B cell (primary cell): ENCODE results near the gene SORL1. TPM values are rescaled to one million over a fixed set of nuclear protein-coding genes. Genes with fewer than 3 reads are reported as not detected.
A peak's percentile ranks its signal among the peaks of the same experiment; 100 is the strongest.

ENCODE experiments used
- ATAC-seq: fragments of 200-7000 bp; cut with Tn5 transposase; one replicate; pipeline ENCODE4 v1.10.0; 2021; ENCODE audit warnings: low read depth, mild to moderate bottlenecking, moderate number of reproducible peaks, moderate library complexity
- CTCF ChIA-PET: fragments of 350-600 bp; sonication (Branson Sonifier 250); formaldehyde crosslinking; loops from one replicate; lab custom pipeline; 2021; ENCODE audit warnings: antibody characterized with exemption, inconsistent platforms; lab: Charles Lee
- POLR2A ChIA-PET: fragments of 350-600 bp; sonication (Branson Sonifier 250); formaldehyde crosslinking; loops from one replicate; lab custom pipeline; 2021; ENCODE audit warnings: antibody characterized with exemption; lab: Charles Lee
- DNase-seq: peaks from one replicate; pipeline ENCODE4 v3.0.0; 2013
- H2AFZ ChIP-seq: 2 replicates; pipeline ENCODE4 v1.6.1; 2012; ENCODE audit warnings: mild to moderate bottlenecking, low read depth, low read length; ENCODE audit not compliant: insufficient read depth, poor library complexity, severe bottlenecking
- H3K27ac ChIP-seq, 2 donors: 1 replicate in 1 of 2; 2 replicates in 1 of 2; pipeline ENCODE4 v1.5.1; 2012 to 2013; ENCODE audit warnings: low read length in 2 of 2, mild to moderate bottlenecking in 2 of 2, moderate library complexity in 1 of 2
- H3K27me3 ChIP-seq, 4 experiments: fragments of 200-600 bp in 1 of 4; sonication (generic) in 1 of 4; replicated peaks in 1 of 4; 1 replicate in 2 of 4; 2 replicates in 2 of 4; pipeline versions ENCODE4 v1.6.1 to v1.7.0; 2013 to 2016; ENCODE audit warnings: low read length in 3 of 4, mild to moderate bottlenecking in 2 of 4, mixed read lengths in 1 of 4, moderate library complexity in 1 of 4; ENCODE audit not compliant: insufficient read depth in 4 of 4, control insufficient read depth in 3 of 4; ENCODE audit errors: control extremely low read depth in 1 of 4
- H3K36me3 ChIP-seq, 2 experiments: replicated peaks in 1 of 2; 1 replicate in 1 of 2; 2 replicates in 1 of 2; pipeline versions ENCODE4 v1.6.1 to v1.7.1; 2013; ENCODE audit warnings: low read length in 1 of 2; ENCODE audit not compliant: insufficient read depth in 2 of 2, control insufficient read depth in 1 of 2; ENCODE audit errors: control extremely low read depth in 1 of 2, extremely low read depth in 1 of 2
- H3K4me1 ChIP-seq, 2 donors: fragments of 200-600 bp in 1 of 2; sonication (generic) in 1 of 2; 1 replicate in 1 of 2; 2 replicates in 1 of 2; pipeline versions ENCODE4 v1.5.1 to v1.6.1; 2013 to 2017; ENCODE audit warnings: low read length in 2 of 2; ENCODE audit not compliant: control insufficient read depth in 2 of 2, insufficient read depth in 2 of 2
- H3K4me2 ChIP-seq: replicated peaks from 2 replicates; pipeline ENCODE3; 2012; ENCODE audit warnings: mild to moderate bottlenecking, low read depth, low read length; ENCODE audit not compliant: poor library complexity, severe bottlenecking
- H3K4me3 ChIP-seq, 5 experiments: fragments of 200-600 bp in 1 of 5; sonication (generic) in 1 of 5; 1 replicate in 3 of 5; 2 replicates in 2 of 5; pipeline versions ENCODE4 v1.5.1 to v1.7.0; 2011 to 2016; ENCODE audit warnings: low read length in 4 of 5, mild to moderate bottlenecking in 4 of 5, low read depth in 2 of 5, control low read depth in 1 of 5, moderate library complexity in 1 of 5; ENCODE audit not compliant: insufficient read depth in 1 of 5; ENCODE audit errors: control extremely low read depth in 1 of 5, extremely low read depth in 1 of 5
- H3K79me2 ChIP-seq: fragments of 200-600 bp; sonication (generic); one replicate; pipeline ENCODE4 v1.6.0; 2016; ENCODE audit warnings: low read length; ENCODE audit not compliant: control insufficient read depth, insufficient read depth
- H3K9ac ChIP-seq: fragments of 200-600 bp; sonication (generic); 2 replicates; pipeline ENCODE4 v1.6.1; 2017; ENCODE audit warnings: mild to moderate bottlenecking, low read length, moderate library complexity
- H3K9me3 ChIP-seq, 3 donors: one replicate each; pipeline versions ENCODE4 v1.6.1 to v1.7.1; 2013; ENCODE audit warnings: low read length in 2 of 3; ENCODE audit not compliant: control insufficient read depth in 2 of 3, insufficient read depth in 1 of 3; ENCODE audit errors: control extremely low read depth in 1 of 3
- H4K20me1 ChIP-seq: 2 replicates; pipeline ENCODE4 v1.6.0; 2012; ENCODE audit warnings: mild to moderate bottlenecking, low read length; ENCODE audit not compliant: insufficient read depth, control insufficient read depth, poor library complexity, severe bottlenecking
- H3K27ac Mint-ChIP-seq: one replicate; pipeline ENCODE4 v1.8.0; 2021; ENCODE audit warnings: mixed read lengths
- H3K27me3 Mint-ChIP-seq: one replicate; pipeline ENCODE4 v1.8.0; 2021; ENCODE audit warnings: mixed read lengths
- H3K4me1 Mint-ChIP-seq: one replicate; pipeline ENCODE4 v1.8.0; 2021; ENCODE audit warnings: mixed read lengths
- H3K4me3 Mint-ChIP-seq: one replicate; pipeline ENCODE4 v1.8.0; 2021; ENCODE audit warnings: mixed read lengths
- H3K9me3 Mint-ChIP-seq: one replicate; pipeline ENCODE4 v1.8.0; 2022; ENCODE audit warnings: mixed read lengths; ENCODE audit not compliant: insufficient read depth
- CTCF ChIP-seq: fragments of 200-600 bp; IDR thresholded peaks from one replicate; pipeline ENCODE4 v1.8.0; 2022; ENCODE audit warnings: antibody characterized with exemption, mild to moderate bottlenecking
- EZH2 ChIP-seq: IDR thresholded peaks from 2 replicates; pipeline ENCODE4 v1.6.1; 2012; ENCODE audit warnings: borderline replicate concordance, low read depth, mild to moderate bottlenecking, moderate library complexity, low read length; ENCODE audit not compliant: insufficient read depth, poor library complexity, severe bottlenecking
- WGBS: methylation state at CpG from one replicate; pipeline ENCODE4 v1.1.5; 2013; ENCODE audit warnings: missing lambda C conversion rate; ENCODE audit not compliant: insufficient coverage; 5-methylcytosine and 5-hydroxymethylcytosine counted together
- intact Hi-C: fragments of 100-400 bp; cut with micrococcal nuclease; formaldehyde crosslinking; loops from one replicate; pipeline ENCODE4 v1.10.0; 2022
- polyA plus RNA-seq: library from polyadenylated mRNA; depleted of rRNA; stranded (reverse); fragments of >200 nt; gene quantifications from 2 replicates; pipeline ENCODE4 v1.2.3, GENCODE V29; 2012
- total RNA-seq, 2 donors: library from RNA; stranded (reverse); fragments of 120-200 nt in 1 of 2; gene quantifications; 1 replicate in 1 of 2; 2 replicates in 1 of 2; pipeline versions ENCODE4 v1.2.3 to v1.2.4, GENCODE V29; 2013 to 2022

The SORL1 gene
- total and polyA plus RNA-seq, 2 donors (not counting 1 experiment from before 2014, with no cell fraction given), result 13.0 to 396 TPM

GRCh38 chr11:121575963-121576290 is 123.8 kb downstream of the SORL1 start:
- no peak overlapping the region for H3K27ac ChIP-seq
- H3K27ac Mint-ChIP-seq, result peak overlapping the region; percentile 1
- H3K27me3 ChIP-seq, result peaks cover 0 to 19% (median 2%) of the 10 kb centered on the region in 4 experiments
- peaks cover 29% of the 10 kb centered on the region for H3K4me1 Mint-ChIP-seq
- peaks cover 8% of the 10 kb centered on the region for H3K9me3 Mint-ChIP-seq
- DNase-seq (no peak), ATAC-seq (peak; percentile 29)
- intact Hi-C loops, result no loop called here
- H3K9ac ChIP-seq, result no peak overlapping the region
- H2AFZ ChIP-seq, result no peak overlapping the region
- H4K20me1 ChIP-seq, result peaks cover 18% of the 10 kb centered on the region
- no peak overlapping the region for H3K4me3 ChIP-seq
- peak overlapping the region; percentile 61 for H3K4me3 Mint-ChIP-seq
- H3K4me2 ChIP-seq, result no peak overlapping the region
- H3K36me3 ChIP-seq, result peaks cover 29 to 69% of the 10 kb centered on the region in 2 experiments
- WGBS, result 80% methylated on average over 4 of the region's 5 CpGs
- CTCF ChIA-PET, result interaction anchor here (1.2 to 1.8 kb wide), 3 partner anchors 9 to 256 kb away, joined by 4 to 9 read pairs (median 4); no protein-coding TSS in a partner anchor
- POLR2A ChIA-PET, result interaction anchor here (0.7 kb wide), 1 partner anchor 283 kb away, joined by 4 read pairs; the partner anchor contains the start of gene SC5D
- peaks cover 20% of the 10 kb centered on the region for H3K27me3 Mint-ChIP-seq
- H3K79me2 ChIP-seq, result peaks cover 6% of the 10 kb centered on the region
- peaks cover 0 to 21% of the 10 kb centered on the region in 2 donors for H3K4me1 ChIP-seq
- H3K9me3 ChIP-seq, result peaks cover 3 to 4% (median 4%) of the 10 kb centered on the region in 3 donors
- TF ChIP-seq CTCF (no peak), EZH2 (no peak)

DNA sequence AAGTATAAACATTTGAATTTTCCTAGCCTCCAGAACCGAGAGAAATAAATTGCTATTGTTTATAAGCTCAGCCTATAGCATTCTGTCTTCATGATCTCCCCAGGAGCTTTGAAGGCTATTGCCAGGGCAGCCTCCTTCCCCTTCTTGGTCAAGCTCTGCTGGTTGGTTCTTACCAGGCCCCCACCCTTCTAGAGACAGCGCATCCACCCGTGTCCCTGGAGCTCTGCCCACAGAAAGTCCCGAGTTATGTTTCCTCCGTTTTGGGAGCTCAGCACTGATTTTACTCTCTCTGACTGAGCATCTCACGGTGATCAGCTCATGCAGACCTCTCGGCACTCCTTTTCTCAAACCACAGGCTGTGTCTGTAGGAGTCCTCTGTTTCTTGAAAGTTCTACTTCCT is 124.4 kb downstream of the SORL1 start:
- POLR2A ChIA-PET, result no interaction called here
- CTCF ChIA-PET, result interaction anchor here (1.2 to 1.8 kb wide), 4 partner anchors 9 to 257 kb away, joined by 4 to 9 read pairs (median 4); no protein-coding TSS in a partner anchor

More for the DNA sequence above, 124.4 kb downstream of the SORL1 start:
- Histone ChIP-seq H3K36me3 (peaks cover 28 to 63% of the 10 kb centered on the region in 2 experiments), H3K4me3 (no peak overlapping the region), H3K27ac (no peak overlapping the region), H3K9ac (no peak overlapping the region), H3K27me3 (peaks cover 0 to 16% (median under 1%) of the 10 kb centered on the region in 4 experiments), H3K4me1 (peaks cover 0 to 17% of the 10 kb centered on the region in 2 donors), H3K79me2 (peaks cover 6% of the 10 kb centered on the region), H2AFZ (no peak overlapping the region), H4K20me1 (peaks cover 15% of the 10 kb centered on the region), H3K9me3 (peaks cover 3 to 4% (median 4%) of the 10 kb centered on the region in 3 donors), H3K4me2 (no peak overlapping the region)
- Mint-ChIP-seq H3K9me3 (peaks cover 8% of the 10 kb centered on the region), H3K4me3 (no peak overlapping the region), H3K27me3 (peaks cover 17% of the 10 kb centered on the region), H3K4me1 (peaks cover 25% of the 10 kb centered on the region), H3K27ac (no peak overlapping the region)
- ATAC-seq (no peak), DNase-seq (no peak)
- intact Hi-C loops, result no loop called here
- 92% methylated on average over 5 of the region's 7 CpGs for WGBS
- TF ChIP-seq CTCF, result no peak
- no peak for TF ChIP-seq EZH2
